Psoas muscle (tissue), 8 donors: Measurements from ENCODE around the gene HNRNPUL1. TPM values are rescaled to one million over a fixed set of nuclear protein-coding genes. Genes with fewer than 3 reads are reported as not detected.

Source experiments
- ATAC-seq, 4 donors: fragments of 200-7000 bp; cut with Tn5 transposase; one replicate each; pipeline ENCODE4 v1.9.1; 2020; ENCODE audit warnings: moderate library complexity in 3 of 4, mild to moderate bottlenecking in 2 of 4
- DNase-seq, 2 donors: peaks; one replicate each; pipeline ENCODE4 v3.0.0-alpha.2; 2020
- H3K27ac ChIP-seq: fragments of 200-600 bp; one replicate; pipeline ENCODE4 v1.8.0; 2022
- H3K27me3 ChIP-seq, 3 donors: fragments of 200-600 bp in 1 of 3; one replicate each; pipeline versions ENCODE4 v1.6.1 to v1.8.0; 2013 to 2022; ENCODE audit warnings: low read length in 2 of 3, mild to moderate bottlenecking in 2 of 3, moderate library complexity in 1 of 3; ENCODE audit not compliant: insufficient read depth in 3 of 3
- H3K36me3 ChIP-seq, 2 donors: fragments of 200-600 bp in 1 of 2; one replicate each; pipeline versions ENCODE4 v1.6.1 to v1.8.0; 2013 to 2022; ENCODE audit warnings: low read depth in 1 of 2, mild to moderate bottlenecking in 1 of 2, moderate library complexity in 1 of 2; ENCODE audit not compliant: insufficient read depth in 1 of 2
- H3K4me1 ChIP-seq: fragments of 200-600 bp; one replicate; pipeline ENCODE4 v1.8.0; 2022
- H3K4me3 ChIP-seq: fragments of 200-600 bp; one replicate; pipeline ENCODE4 v1.8.0; 2022; ENCODE audit warnings: mild to moderate bottlenecking
- H3K9me3 ChIP-seq: fragments of 200-600 bp; one replicate; pipeline ENCODE4 v1.8.0; 2022
- WGBS, 3 donors: extraction: QIAGEN DNeasy Blood & Tissue Kit; methylation state at CpG; one replicate each; pipeline versions ENCODE4 v1.1.6 to v1.1.7; 2013; 5-methylcytosine and 5-hydroxymethylcytosine counted together
- intact Hi-C, 2 donors: fragments of 100-400 bp; cut with DNase I; formaldehyde crosslinking; loops; one replicate each; pipeline versions ENCODE4 v1.11.0 to v1.14.2; 2022
- polyA plus RNA-seq, 3 donors: library from polyadenylated mRNA; stranded (reverse); fragments of 200-250 nt; gene quantifications; one replicate each; pipeline ENCODE4 v1.2.3, GENCODE V29; 2013
- total RNA-seq, 4 donors: library from RNA; stranded (reverse); fragmentation: NEBNext Ultra II Directional in 2 of 4; extraction: Animal tissue kit (Norgen Biotek cat#: 25700) in 2 of 4; gene quantifications; one replicate each; pipeline versions ENCODE4 v1.2.1 to v1.2.4, GENCODE V29; 2021 to 2023
- TF ChIP-seq, protein P1 (sequence below): fragments of 200-600 bp; IDR thresholded peaks from one replicate; pipeline ENCODE4 v1.8.0; 2022; ENCODE audit warnings: antibody characterized with exemption
- donor health status: healthy with polysubstance abuse.
- donor health status: DM: no; HTN: no; CAD: no; lungs with moderate emphysema.
- donor health status: Bipolar disorder and iron deficiency.
- donor health status: healthy.
- donor health status: DM: yes; HTN: yes; CAD: no.
- donor health status: DM: no; HTN: no; CAD: no.
- donor health status: DM: no; HTN: no; CAD: no.
- donor health status: DM: yes; HTN: yes; CAD: no.

Gene HNRNPUL1
- total and polyA plus RNA-seq, 7 donors = 54.3 to 129 (median 82.3) TPM

- no peak for ATAC-seq
- Histone ChIP-seq H3K4me1 (peaks cover 25% of the 10 kb centered on the region), H3K9me3 (no peaks in the 10 kb centered on the region), H3K36me3 (peaks cover 12 to 74% of the 10 kb centered on the region in 2 donors), H3K4me3 (no peak overlapping the region), H3K27me3 (no peaks in the 10 kb centered on the region), H3K27ac (no peak overlapping the region)
- intact Hi-C loops = no loop called here
- WGBS, 3 donors = 60 to 76% (median 69%) methylated on average over 21 of the region's 21 CpGs
- no peak for DNase-seq
- TF ChIP-seq, protein P1, sequence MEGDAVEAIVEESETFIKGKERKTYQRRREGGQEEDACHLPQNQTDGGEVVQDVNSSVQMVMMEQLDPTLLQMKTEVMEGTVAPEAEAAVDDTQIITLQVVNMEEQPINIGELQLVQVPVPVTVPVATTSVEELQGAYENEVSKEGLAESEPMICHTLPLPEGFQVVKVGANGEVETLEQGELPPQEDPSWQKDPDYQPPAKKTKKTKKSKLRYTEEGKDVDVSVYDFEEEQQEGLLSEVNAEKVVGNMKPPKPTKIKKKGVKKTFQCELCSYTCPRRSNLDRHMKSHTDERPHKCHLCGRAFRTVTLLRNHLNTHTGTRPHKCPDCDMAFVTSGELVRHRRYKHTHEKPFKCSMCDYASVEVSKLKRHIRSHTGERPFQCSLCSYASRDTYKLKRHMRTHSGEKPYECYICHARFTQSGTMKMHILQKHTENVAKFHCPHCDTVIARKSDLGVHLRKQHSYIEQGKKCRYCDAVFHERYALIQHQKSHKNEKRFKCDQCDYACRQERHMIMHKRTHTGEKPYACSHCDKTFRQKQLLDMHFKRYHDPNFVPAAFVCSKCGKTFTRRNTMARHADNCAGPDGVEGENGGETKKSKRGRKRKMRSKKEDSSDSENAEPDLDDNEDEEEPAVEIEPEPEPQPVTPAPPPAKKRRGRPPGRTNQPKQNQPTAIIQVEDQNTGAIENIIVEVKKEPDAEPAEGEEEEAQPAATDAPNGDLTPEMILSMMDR = no peak
These were observed 38.6 kb downstream of the HNRNPUL1 start for GRCh38 chr19:41302624-41303351.

DNA sequence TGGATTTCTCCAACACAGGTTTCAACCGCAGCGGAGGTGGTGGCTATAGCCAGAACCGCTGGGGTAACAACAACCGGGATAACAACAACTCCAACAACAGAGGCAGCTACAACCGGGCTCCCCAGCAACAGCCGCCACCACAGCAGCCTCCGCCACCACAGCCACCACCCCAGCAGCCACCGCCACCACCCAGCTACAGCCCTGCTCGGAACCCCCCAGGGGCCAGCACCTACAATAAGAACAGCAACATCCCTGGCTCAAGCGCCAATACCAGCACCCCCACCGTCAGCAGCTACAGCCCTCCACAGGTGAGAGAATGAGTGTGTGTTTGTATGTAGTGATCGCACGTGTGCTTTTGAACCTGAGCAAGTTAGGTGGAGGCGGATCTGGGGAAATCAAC is 39.8 kb downstream of the HNRNPUL1 start:
- intact Hi-C loops = no loop called here
- Histone ChIP-seq H3K27me3 (no peaks in the 10 kb centered on the region), H3K36me3 (peaks cover 12 to 75% of the 10 kb centered on the region in 2 donors), H3K9me3 (no peaks in the 10 kb centered on the region), H3K4me3 (no peak overlapping the region), H3K4me1 (peaks cover 24% of the 10 kb centered on the region), H3K27ac (no peak overlapping the region)
- ATAC-seq = no peak
- TF ChIP-seq, protein P1 = no peak
- 92 to 95% (median 93%) methylated on average over 14 of the region's 14 CpGs for WGBS, 3 donors
- DNase-seq = no peak

DNA sequence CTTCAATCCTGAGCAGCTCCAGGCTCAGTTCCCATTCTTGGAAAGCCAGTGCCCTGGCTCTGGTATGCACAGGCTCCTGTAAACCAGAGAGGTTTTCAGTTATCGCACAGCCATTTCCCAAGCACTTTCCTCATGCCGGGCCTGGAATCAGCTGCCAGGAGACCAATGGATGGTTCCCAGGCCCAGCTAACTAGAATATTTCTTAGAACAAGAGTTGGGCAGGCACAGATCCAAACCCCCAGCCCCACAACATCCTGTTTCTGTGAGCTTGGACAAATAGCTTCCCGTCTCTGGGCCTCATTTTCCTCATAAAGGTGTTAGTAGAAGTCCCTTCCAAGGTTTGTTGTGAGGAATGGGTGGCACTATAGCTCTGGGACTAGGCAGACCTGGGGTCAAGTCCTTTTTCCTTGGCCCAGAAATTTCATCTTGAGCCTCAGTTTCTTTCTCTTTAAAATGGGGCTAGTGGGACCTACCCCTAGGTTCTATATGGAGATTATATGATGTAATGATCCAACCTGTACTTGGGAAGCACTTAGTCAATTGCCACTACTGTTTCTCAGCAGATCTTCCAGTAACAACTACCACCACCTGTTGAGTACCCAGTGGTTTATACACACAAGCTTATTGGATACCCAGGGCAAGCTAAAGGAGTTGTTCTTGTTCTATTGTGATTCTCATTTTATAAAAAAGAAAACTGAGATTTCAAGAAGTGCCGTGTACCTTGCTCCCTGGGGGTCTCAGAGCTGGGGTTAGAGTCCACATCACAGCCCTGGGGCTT is 40.7 kb downstream of the HNRNPUL1 start:
- TF ChIP-seq, protein P1 = no peak
- H3K4me1 ChIP-seq = peaks cover 20% of the 10 kb centered on the region
- H3K27ac ChIP-seq = no peak overlapping the region
- intact Hi-C loops = loop anchor here (5.0 kb wide), 3 partner anchors 38 to 132 kb away; partner anchors contain the start of gene DMAC2 (in 1 of the 2)
- ATAC-seq = no peak
- no peaks in the 10 kb centered on the region for H3K27me3 ChIP-seq
- 73 to 79% (median 74%) methylated on average over 4 of the region's 4 CpGs for WGBS, 3 donors
- H3K4me3 ChIP-seq = no peak overlapping the region
- H3K9me3 ChIP-seq = no peaks in the 10 kb centered on the region
- no peak for DNase-seq
- H3K36me3 ChIP-seq = peaks cover 12 to 75% of the 10 kb centered on the region in 2 donors

DNA sequence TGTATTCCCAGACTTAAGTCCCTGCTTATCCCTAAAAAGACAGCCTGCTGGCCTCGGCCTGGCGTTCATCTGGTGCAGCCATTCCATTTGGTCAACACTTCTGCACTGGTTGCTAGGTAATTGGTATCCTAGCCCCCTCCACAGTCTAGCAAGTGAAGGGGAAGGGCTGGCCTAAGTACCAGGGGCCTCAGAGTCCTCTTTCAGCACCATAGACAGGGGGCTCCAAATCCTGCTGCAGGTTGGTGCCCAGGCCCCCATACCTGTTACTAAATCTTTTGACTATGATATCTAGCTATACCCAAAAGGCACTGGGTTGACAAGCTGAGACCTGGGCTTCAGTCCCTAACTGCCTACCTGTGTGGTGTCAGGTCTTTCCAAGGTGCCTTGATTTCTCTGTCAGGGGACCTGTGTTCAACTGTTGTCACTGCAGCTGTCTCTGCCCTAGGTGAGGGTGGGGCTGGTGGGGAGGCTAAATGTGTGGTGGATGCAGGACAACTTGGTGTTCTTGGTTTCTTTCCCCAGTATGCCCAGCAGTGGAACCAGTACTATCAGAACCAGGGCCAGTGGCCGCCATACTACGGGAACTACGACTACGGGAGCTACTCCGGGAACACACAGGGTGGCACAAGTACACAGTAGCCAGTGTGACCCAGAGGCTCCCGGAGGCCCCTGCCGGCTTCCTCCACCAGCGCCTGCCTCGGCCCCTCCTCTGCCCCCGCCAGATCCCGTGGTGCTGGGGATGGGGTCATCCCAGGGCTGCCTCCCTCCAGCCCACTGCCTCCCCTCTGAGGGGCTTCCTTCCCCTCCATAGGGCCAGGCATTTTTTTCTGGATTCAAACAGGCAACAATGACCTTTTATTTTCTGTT is 42.0 kb downstream of the HNRNPUL1 start:
- intact Hi-C loops = loop anchor here (5.0 kb wide), 3 partner anchors 39 to 131 kb away; partner anchors contain the start of gene DMAC2 (in 1 of the 2)
- Histone ChIP-seq H3K27me3 (no peaks in the 10 kb centered on the region), H3K27ac (peak overlapping the region; percentile 16), H3K9me3 (no peaks in the 10 kb centered on the region), H3K4me1 (peaks cover 21% of the 10 kb centered on the region), H3K36me3 (peaks cover 12 to 68% of the 10 kb centered on the region in 2 donors), H3K4me3 (no peak overlapping the region)
- 68 to 79% (median 77%) methylated on average over 12 to 13 of the region's 13 CpGs for WGBS, 3 donors
- no peak for ATAC-seq
- DNase-seq = no peak
- TF ChIP-seq, protein P1 = no peak
